NCI-H1417 (cell line): ENCODE data around the gene ECHDC3.
A peak's percentile ranks its signal among the peaks of the same experiment; 100 is the strongest.
"Not testable (repeated sequence)": the region's sequence is repeated elsewhere in the genome, so short reads cannot be mapped to it uniquely, and the experiment has no call there.

ENCODE experiments used
- DNase-seq, 3 experiments: peaks; one replicate each; lab custom pipeline; 2025; lab: John Stamatoyannopoulos, UW

ECHDC3 gene

GRCh38 chr10:11715815-11716494 is 26.2 kb upstream of the ECHDC3 start:
- DNase-seq = no peak

GRCh38 chr10:11716686-11717085 is 25.5 kb upstream of the ECHDC3 start:
- no peak for DNase-seq

- DNase-seq = no peak
These were observed 22.5 kb upstream of the ECHDC3 start for GRCh38 chr10:11719496-11720259.

- DNase-seq = no peak
These were observed 21.9 kb upstream of the ECHDC3 start for GRCh38 chr10:11720260-11720741.

- no peak for DNase-seq
These were observed 20.4 kb upstream of the ECHDC3 start for GRCh38 chr10:11721806-11722205.

GRCh38 chr10:11723359-11723758 is 18.8 kb upstream of the ECHDC3 start:
- DNase-seq = peak in 1 of 3 experiments; percentile 48

- DNase-seq = peak in 2 of 3 experiments; percentile 41 to 51
These were observed 17.0 kb upstream of the ECHDC3 start for GRCh38 chr10:11724938-11725776.

- DNase-seq = peak in 1 of 3 experiments; percentile 33
These were observed 16.3 kb upstream of the ECHDC3 start for GRCh38 chr10:11725912-11726311.

- DNase-seq = no peak
These were observed 14.6 kb upstream of the ECHDC3 start for GRCh38 chr10:11727563-11727962.

- no peak for DNase-seq
These were observed 13.8 kb upstream of the ECHDC3 start for GRCh38 chr10:11728353-11728752.

GRCh38 chr10:11729790-11730315 is 12.3 kb upstream of the ECHDC3 start:
- no peak for DNase-seq

- no peak for DNase-seq
These were observed 11.4 kb upstream of the ECHDC3 start for GRCh38 chr10:11730779-11731178.

GRCh38 chr10:11736767-11737166 is 5.4 kb upstream of the ECHDC3 start:
- DNase-seq = not testable (repeated sequence)

GRCh38 chr10:11737258-11738032 is 4.7 kb upstream of the ECHDC3 start:
- peak in 1 of 3 experiments; percentile 36 for DNase-seq

GRCh38 chr10:11740907-11741306 is 1.3 kb upstream of the ECHDC3 start:
- DNase-seq = no peak

GRCh38 chr10:11741608-11742007 is 574 bp upstream of the ECHDC3 start:
- no peak for DNase-seq

GRCh38 chr10:11742779-11743298 is 657 bp downstream of the ECHDC3 start:
- peak in 1 of 3 experiments; percentile 21 for DNase-seq

- DNase-seq = no peak
These were observed 1.5 kb downstream of the ECHDC3 start for GRCh38 chr10:11743461-11744338.

- DNase-seq = no peak
These were observed 2.9 kb downstream of the ECHDC3 start for GRCh38 chr10:11745045-11745444.
